ENCODE measurements around the gene CREM.

The CREM gene

GRCh38 chr10:35136263-35136815 is 9.7 kb downstream of the CREM start:
- DNase-seq: no peak

GRCh38 chr10:35140126-35140525 is 13.5 kb downstream of the CREM start:
- no peak for DNase-seq

- no peak for DNase-seq
Observed at GRCh38 chr10:35140727-35141126, 14.1 kb downstream of the CREM start.

- DNase-seq: no peak
Observed at GRCh38 chr10:35150308-35150707, 23.7 kb downstream of the CREM start.

- DNase-seq: no peak
Observed at GRCh38 chr10:35152992-35153391, 26.3 kb downstream of the CREM start.

- no peak for DNase-seq
Observed at GRCh38 chr10:35153716-35154115, 27.1 kb downstream of the CREM start.

GRCh38 chr10:35160743-35161142 is 34.1 kb downstream of the CREM start:
- DNase-seq: no peak

GRCh38 chr10:35161906-35162305 is 35.3 kb downstream of the CREM start:
- no peak for DNase-seq

- no peak for DNase-seq
Observed at GRCh38 chr10:35165136-35165535, 38.5 kb downstream of the CREM start.

- DNase-seq: no peak
Observed at GRCh38 chr10:35165811-35166210, 39.2 kb downstream of the CREM start.

- DNase-seq: no peak
Observed at GRCh38 chr10:35166607-35167006, 40.0 kb downstream of the CREM start.

- no peak for DNase-seq
Observed at GRCh38 chr10:35167342-35167741, 40.7 kb downstream of the CREM start.

- DNase-seq: no peak
Observed at GRCh38 chr10:35172146-35172545, 45.5 kb downstream of the CREM start.

- DNase-seq: no peak
Observed at GRCh38 chr10:35172574-35172973, 45.9 kb downstream of the CREM start.

- no peak for DNase-seq
Observed at GRCh38 chr10:35178331-35178730, 51.7 kb downstream of the CREM start.

- no peak for DNase-seq
Observed at GRCh38 chr10:35182631-35183510, 56.2 kb downstream of the CREM start.

- DNase-seq: no peak
Observed at GRCh38 chr10:35184527-35185171, 58.0 kb downstream of the CREM start.

GRCh38 chr10:35185260-35186034 is 58.8 kb downstream of the CREM start:
- DNase-seq: no peak

- no peak for DNase-seq
Observed at GRCh38 chr10:35188954-35189353, 62.3 kb downstream of the CREM start.

GRCh38 chr10:35191523-35191922 is 64.9 kb downstream of the CREM start:
- DNase-seq: peak in 1 of 2 donors; percentile 31

GRCh38 chr10:35192645-35193249 is 66.1 kb downstream of the CREM start:
- DNase-seq: no peak

GRCh38 chr10:35194471-35194870 is 67.8 kb downstream of the CREM start:
- DNase-seq: no peak

GRCh38 chr10:35194906-35195305 is 68.3 kb downstream of the CREM start:
- no peak for DNase-seq

Measured in hippocampal formation (tissue), 2 donors.